B cell (primary cell): ENCODE measurements around the gene NYAP2. TPM values are rescaled to one million over a fixed set of nuclear protein-coding genes. Genes with fewer than 3 reads are reported as not detected.

Source experiments
- ATAC-seq: fragments of 200-7000 bp; cut with Tn5 transposase; one replicate; pipeline ENCODE4 v1.10.0; 2021; ENCODE audit warnings: low read depth, mild to moderate bottlenecking, moderate number of reproducible peaks, moderate library complexity
- CTCF ChIA-PET: fragments of 350-600 bp; sonication (Branson Sonifier 250); formaldehyde crosslinking; loops from one replicate; lab custom pipeline; 2021; ENCODE audit warnings: antibody characterized with exemption, inconsistent platforms; lab: Charles Lee
- POLR2A ChIA-PET: fragments of 350-600 bp; sonication (Branson Sonifier 250); formaldehyde crosslinking; loops from one replicate; lab custom pipeline; 2021; ENCODE audit warnings: antibody characterized with exemption; lab: Charles Lee
- DNase-seq: peaks from one replicate; pipeline ENCODE4 v3.0.0; 2013
- H2AFZ ChIP-seq: 2 replicates; pipeline ENCODE4 v1.6.1; 2012; ENCODE audit warnings: mild to moderate bottlenecking, low read depth, low read length; ENCODE audit not compliant: insufficient read depth, poor library complexity, severe bottlenecking
- H3K27ac ChIP-seq, 2 donors: 1 replicate in 1 of 2; 2 replicates in 1 of 2; pipeline ENCODE4 v1.5.1; 2012 to 2013; ENCODE audit warnings: low read length in 2 of 2, mild to moderate bottlenecking in 2 of 2, moderate library complexity in 1 of 2
- H3K27me3 ChIP-seq, 4 experiments: fragments of 200-600 bp in 1 of 4; sonication (generic) in 1 of 4; replicated peaks in 1 of 4; 1 replicate in 2 of 4; 2 replicates in 2 of 4; pipeline versions ENCODE4 v1.6.1 to v1.7.0; 2013 to 2016; ENCODE audit warnings: low read length in 3 of 4, mild to moderate bottlenecking in 2 of 4, mixed read lengths in 1 of 4, moderate library complexity in 1 of 4; ENCODE audit not compliant: insufficient read depth in 4 of 4, control insufficient read depth in 3 of 4; ENCODE audit errors: control extremely low read depth in 1 of 4
- H3K36me3 ChIP-seq, 2 experiments: replicated peaks in 1 of 2; 1 replicate in 1 of 2; 2 replicates in 1 of 2; pipeline versions ENCODE4 v1.6.1 to v1.7.1; 2013; ENCODE audit warnings: low read length in 1 of 2; ENCODE audit not compliant: insufficient read depth in 2 of 2, control insufficient read depth in 1 of 2; ENCODE audit errors: control extremely low read depth in 1 of 2, extremely low read depth in 1 of 2
- H3K4me1 ChIP-seq, 2 donors: fragments of 200-600 bp in 1 of 2; sonication (generic) in 1 of 2; 1 replicate in 1 of 2; 2 replicates in 1 of 2; pipeline versions ENCODE4 v1.5.1 to v1.6.1; 2013 to 2017; ENCODE audit warnings: low read length in 2 of 2; ENCODE audit not compliant: control insufficient read depth in 2 of 2, insufficient read depth in 2 of 2
- H3K4me2 ChIP-seq: replicated peaks from 2 replicates; pipeline ENCODE3; 2012; ENCODE audit warnings: mild to moderate bottlenecking, low read depth, low read length; ENCODE audit not compliant: poor library complexity, severe bottlenecking
- H3K4me3 ChIP-seq, 5 experiments: fragments of 200-600 bp in 1 of 5; sonication (generic) in 1 of 5; 1 replicate in 3 of 5; 2 replicates in 2 of 5; pipeline versions ENCODE4 v1.5.1 to v1.7.0; 2011 to 2016; ENCODE audit warnings: low read length in 4 of 5, mild to moderate bottlenecking in 4 of 5, low read depth in 2 of 5, control low read depth in 1 of 5, moderate library complexity in 1 of 5; ENCODE audit not compliant: insufficient read depth in 1 of 5; ENCODE audit errors: control extremely low read depth in 1 of 5, extremely low read depth in 1 of 5
- H3K79me2 ChIP-seq: fragments of 200-600 bp; sonication (generic); one replicate; pipeline ENCODE4 v1.6.0; 2016; ENCODE audit warnings: low read length; ENCODE audit not compliant: control insufficient read depth, insufficient read depth
- H3K9ac ChIP-seq: fragments of 200-600 bp; sonication (generic); 2 replicates; pipeline ENCODE4 v1.6.1; 2017; ENCODE audit warnings: mild to moderate bottlenecking, low read length, moderate library complexity
- H3K9me3 ChIP-seq, 3 donors: one replicate each; pipeline versions ENCODE4 v1.6.1 to v1.7.1; 2013; ENCODE audit warnings: low read length in 2 of 3; ENCODE audit not compliant: control insufficient read depth in 2 of 3, insufficient read depth in 1 of 3; ENCODE audit errors: control extremely low read depth in 1 of 3
- H4K20me1 ChIP-seq: 2 replicates; pipeline ENCODE4 v1.6.0; 2012; ENCODE audit warnings: mild to moderate bottlenecking, low read length; ENCODE audit not compliant: insufficient read depth, control insufficient read depth, poor library complexity, severe bottlenecking
- H3K27ac Mint-ChIP-seq: one replicate; pipeline ENCODE4 v1.8.0; 2021; ENCODE audit warnings: mixed read lengths
- H3K27me3 Mint-ChIP-seq: one replicate; pipeline ENCODE4 v1.8.0; 2021; ENCODE audit warnings: mixed read lengths
- H3K4me1 Mint-ChIP-seq: one replicate; pipeline ENCODE4 v1.8.0; 2021; ENCODE audit warnings: mixed read lengths
- H3K4me3 Mint-ChIP-seq: one replicate; pipeline ENCODE4 v1.8.0; 2021; ENCODE audit warnings: mixed read lengths
- H3K9me3 Mint-ChIP-seq: one replicate; pipeline ENCODE4 v1.8.0; 2022; ENCODE audit warnings: mixed read lengths; ENCODE audit not compliant: insufficient read depth
- EZH2 ChIP-seq: IDR thresholded peaks from 2 replicates; pipeline ENCODE4 v1.6.1; 2012; ENCODE audit warnings: borderline replicate concordance, low read depth, mild to moderate bottlenecking, moderate library complexity, low read length; ENCODE audit not compliant: insufficient read depth, poor library complexity, severe bottlenecking
- WGBS: methylation state at CpG from one replicate; pipeline ENCODE4 v1.1.5; 2013; ENCODE audit warnings: missing lambda C conversion rate; ENCODE audit not compliant: insufficient coverage; 5-methylcytosine and 5-hydroxymethylcytosine counted together
- intact Hi-C: fragments of 100-400 bp; cut with micrococcal nuclease; formaldehyde crosslinking; loops from one replicate; pipeline ENCODE4 v1.10.0; 2022
- polyA plus RNA-seq: library from polyadenylated mRNA; depleted of rRNA; stranded (reverse); fragments of >200 nt; gene quantifications from 2 replicates; pipeline ENCODE4 v1.2.3, GENCODE V29; 2012
- total RNA-seq, 2 donors: library from RNA; stranded (reverse); fragments of 120-200 nt in 1 of 2; gene quantifications; 1 replicate in 1 of 2; 2 replicates in 1 of 2; pipeline versions ENCODE4 v1.2.3 to v1.2.4, GENCODE V29; 2013 to 2022
- TF ChIP-seq, protein P1 (sequence below): fragments of 200-600 bp; IDR thresholded peaks from one replicate; pipeline ENCODE4 v1.8.0; 2022; ENCODE audit warnings: antibody characterized with exemption, mild to moderate bottlenecking

The NYAP2 gene
- total and polyA plus RNA-seq, 2 donors (not counting 1 experiment from before 2014, with no cell fraction given): 0.12 to 0.17 TPM

DNA sequence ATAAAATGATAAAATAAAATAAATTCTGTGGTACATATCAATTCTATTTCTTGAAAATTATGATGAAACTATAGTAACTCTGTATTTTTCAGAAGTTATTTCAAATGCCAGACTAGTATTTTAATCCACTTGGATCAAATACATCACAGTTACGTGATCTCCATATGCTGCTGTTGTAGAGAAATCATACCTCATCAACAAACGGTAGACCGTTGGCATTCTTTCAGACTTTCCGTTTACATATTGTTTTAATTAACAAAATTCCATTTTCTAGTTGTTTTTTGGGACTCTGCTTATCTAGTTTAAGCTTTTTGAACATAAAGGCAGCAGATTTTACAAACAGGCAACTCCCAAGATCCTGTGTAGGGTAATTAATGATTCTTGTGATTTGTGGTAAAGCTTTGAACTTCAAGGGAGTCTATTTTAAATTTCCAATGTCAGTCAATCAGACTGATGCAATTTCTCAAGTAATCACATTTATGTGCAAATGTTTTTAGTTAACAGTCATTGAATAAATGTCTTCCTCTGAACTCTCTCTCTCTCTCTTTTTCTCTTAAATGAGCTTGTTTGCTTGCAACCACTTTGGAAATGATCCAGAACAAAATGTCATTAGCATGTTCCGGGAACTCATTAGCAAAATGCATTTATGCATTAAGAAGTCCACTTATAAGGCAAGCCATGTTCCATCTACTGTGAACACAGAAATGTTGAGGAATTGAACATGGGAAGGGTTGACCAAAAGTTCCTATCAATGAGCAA is 31.8 kb downstream of the NYAP2 start:
- Histone ChIP-seq H3K36me3 (no peaks in the 10 kb centered on the region), H3K27me3 (no peaks in the 10 kb centered on the region), H3K4me1 (no peaks in the 10 kb centered on the region), H3K4me2 (no peak overlapping the region), H3K9ac (no peak overlapping the region), H3K27ac (no peak overlapping the region), H3K79me2 (no peaks in the 10 kb centered on the region), H3K4me3 (no peak overlapping the region), H4K20me1 (no peaks in the 10 kb centered on the region), H2AFZ (no peak overlapping the region), H3K9me3 (no peaks in the 10 kb centered on the region)
- no peak for ATAC-seq
- 100% methylated on average over 1 of the region's 5 CpGs for WGBS
- Mint-ChIP-seq H3K4me1 (no peaks in the 10 kb centered on the region), H3K9me3 (no peaks in the 10 kb centered on the region), H3K4me3 (no peak overlapping the region), H3K27me3 (peaks cover 2% of the 10 kb centered on the region), H3K27ac (no peak overlapping the region)
- TF ChIP-seq EZH2: no peak
- TF ChIP-seq, protein P1, sequence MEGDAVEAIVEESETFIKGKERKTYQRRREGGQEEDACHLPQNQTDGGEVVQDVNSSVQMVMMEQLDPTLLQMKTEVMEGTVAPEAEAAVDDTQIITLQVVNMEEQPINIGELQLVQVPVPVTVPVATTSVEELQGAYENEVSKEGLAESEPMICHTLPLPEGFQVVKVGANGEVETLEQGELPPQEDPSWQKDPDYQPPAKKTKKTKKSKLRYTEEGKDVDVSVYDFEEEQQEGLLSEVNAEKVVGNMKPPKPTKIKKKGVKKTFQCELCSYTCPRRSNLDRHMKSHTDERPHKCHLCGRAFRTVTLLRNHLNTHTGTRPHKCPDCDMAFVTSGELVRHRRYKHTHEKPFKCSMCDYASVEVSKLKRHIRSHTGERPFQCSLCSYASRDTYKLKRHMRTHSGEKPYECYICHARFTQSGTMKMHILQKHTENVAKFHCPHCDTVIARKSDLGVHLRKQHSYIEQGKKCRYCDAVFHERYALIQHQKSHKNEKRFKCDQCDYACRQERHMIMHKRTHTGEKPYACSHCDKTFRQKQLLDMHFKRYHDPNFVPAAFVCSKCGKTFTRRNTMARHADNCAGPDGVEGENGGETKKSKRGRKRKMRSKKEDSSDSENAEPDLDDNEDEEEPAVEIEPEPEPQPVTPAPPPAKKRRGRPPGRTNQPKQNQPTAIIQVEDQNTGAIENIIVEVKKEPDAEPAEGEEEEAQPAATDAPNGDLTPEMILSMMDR: no peak
- CTCF ChIA-PET: no interaction called here
- intact Hi-C loops: no loop called here
- no peak for DNase-seq
- POLR2A ChIA-PET: no interaction called here

DNA sequence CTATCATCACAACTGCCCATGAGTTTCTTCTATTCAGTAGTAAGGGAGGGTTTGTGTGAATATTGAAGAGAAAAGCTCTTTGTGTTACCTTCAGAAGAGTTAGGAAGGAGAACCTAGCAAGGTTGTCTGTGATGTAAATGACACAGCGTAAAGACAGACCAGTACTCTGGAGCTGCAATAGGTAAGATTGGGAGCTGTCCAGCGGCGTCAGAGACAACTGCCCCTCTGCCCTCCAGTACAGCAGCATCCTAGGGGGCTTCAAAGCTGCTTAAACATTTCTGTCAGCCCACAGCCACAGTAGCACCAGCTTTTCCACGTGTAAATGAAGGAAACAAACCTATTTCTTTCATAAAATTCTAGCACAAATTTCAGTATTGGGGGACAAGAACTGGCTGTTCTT is 34.5 kb downstream of the NYAP2 start:
- Mint-ChIP-seq H3K4me1 (no peaks in the 10 kb centered on the region), H3K27ac (no peak overlapping the region), H3K4me3 (no peak overlapping the region), H3K9me3 (no peaks in the 10 kb centered on the region), H3K27me3 (peaks cover 4% of the 10 kb centered on the region)
- CTCF ChIA-PET: interaction anchor here (0.8 kb wide), 1 partner anchor 500 kb away, joined by 3 read pairs; no protein-coding TSS in a partner anchor
- H3K27me3 ChIP-seq: no peaks in the 10 kb centered on the region
- H3K4me3 ChIP-seq: no peak overlapping the region
- H3K4me1 ChIP-seq: no peaks in the 10 kb centered on the region
- no peaks in the 10 kb centered on the region for H4K20me1 ChIP-seq
- H3K36me3 ChIP-seq: no peaks in the 10 kb centered on the region
- no peaks in the 10 kb centered on the region for H3K79me2 ChIP-seq
- H3K9ac ChIP-seq: no peak overlapping the region
- intact Hi-C loops: no loop called here
- no CpG with 5 or more reads among the region's 4 CpGs for WGBS
- TF ChIP-seq, protein P1: no peak
- TF ChIP-seq EZH2: no peak
- H2AFZ ChIP-seq: no peak overlapping the region
- no peak overlapping the region for H3K4me2 ChIP-seq
- no peaks in the 10 kb centered on the region for H3K9me3 ChIP-seq
- DNase-seq: no peak
- POLR2A ChIA-PET: no interaction called here
- no peak for ATAC-seq
- H3K27ac ChIP-seq: no peak overlapping the region
